ENCODE measurements around the gene WWTR1.

WWTR1 gene

GRCh38 chr3:149470381-149470780, 187.4 kb downstream of the WWTR1 start:
- no peak for DNase-seq (ENCODE audit: low spot score)

- DNase-seq (ENCODE audit: low spot score), result no peak
These were observed 189.2 kb downstream of the WWTR1 start for GRCh38 chr3:149468504-149469212.
